HepG2 (cell line): ENCODE data around the gene PPP1R1B. TPM values are rescaled to one million over a fixed set of nuclear protein-coding genes. Genes with fewer than 3 reads are reported as not detected.

Experiments used
- AKNA ChIP-seq: sonication (generic); formaldehyde crosslinking; IDR thresholded peaks from 2 replicates; pipeline ENCODE4 v1.4.0; 2020; ENCODE audit warnings: missing genetic modification reagents, borderline replicate concordance
- PHF21A ChIP-seq: sonication (generic); formaldehyde crosslinking; IDR thresholded peaks from 2 replicates; pipeline ENCODE4 v1.5.0; 2020; ENCODE audit warnings: mild to moderate bottlenecking, missing genetic modification reagents
- PTBP1 ChIP-seq: fragments of 200-400 bp; formaldehyde crosslinking; IDR thresholded peaks from 2 replicates; pipeline ENCODE4 v1.6.1; 2018; ENCODE audit warnings: low read length, low read depth; ENCODE audit not compliant: poor library complexity, severe bottlenecking
- ZNF276 ChIP-seq: sonication (generic); formaldehyde crosslinking; IDR thresholded peaks from 2 replicates; pipeline ENCODE4 v1.4.0; 2020; ENCODE audit warnings: mild to moderate bottlenecking, low read depth, missing genetic modification reagents
- ZNF382 ChIP-seq: sonication (generic); formaldehyde crosslinking; IDR thresholded peaks from 2 replicates; pipeline ENCODE4 v1.5.0; 2020; ENCODE audit warnings: missing genetic modification reagents, mild to moderate bottlenecking, borderline replicate concordance
- ZSCAN30 ChIP-seq: sonication (generic); formaldehyde crosslinking; IDR thresholded peaks from 2 replicates; pipeline ENCODE4 v1.5.0; 2020; ENCODE audit warnings: mild to moderate bottlenecking, missing genetic modification reagents
- polyA plus RNA-seq, 8 experiments: library from polyadenylated mRNA; depleted of rRNA in 3 of 8; stranded (reverse) in 7 of 8; unstranded in 1 of 8; fragments of >200 nt; fragmentation: Illumina TruSeq in 4 of 8; extraction: Trizol in 4 of 8; gene quantifications; 2 replicates each; pipeline versions ENCODE4 v1.2.1 to v1.2.3, GENCODE V29; 2011 to 2016; ENCODE audit warnings: low read depth in 4 of 8, missing spikeins in 1 of 8, mixed read lengths in 1 of 8; ENCODE audit not compliant: insufficient read depth in 1 of 8
- total RNA-seq, 5 experiments: library from RNA; depleted of rRNA; stranded (reverse); fragments of >200 nt; fragmentation: Illumina TruSeq; extraction: Trizol; gene quantifications; 2 replicates each; pipeline ENCODE4 v1.2.3, GENCODE V29; 2016; ENCODE audit warnings: low read depth in 1 of 5

Gene PPP1R1B
- total and polyA plus RNA-seq, 2 of the 13 experiments (the other 11 are each of a cell fraction or from before 2014, with no cell fraction given) = 0.08 TPM; not detected in 1

GRCh38 chr17:39624313-39624712, 2.4 kb upstream of the PPP1R1B start (continued):
- TF ChIP-seq AKNA (CRISPR knock-in tag) (no peak), ZNF276 (CRISPR knock-in tag) (no peak), PTBP1 (no peak), ZSCAN30 (CRISPR knock-in tag) (no peak), PHF21A (CRISPR knock-in tag) (no peak), ZNF382 (CRISPR knock-in tag) (no peak)
